ENCODE results near the gene FAM163A. TPM values are rescaled to one million over a fixed set of nuclear protein-coding genes. Genes with fewer than 3 reads are reported as not detected.

The FAM163A gene
- total and polyA plus RNA-seq, 2 donors from 2014 or later: not detected

- no peak overlapping the region for H3K27ac ChIP-seq (ENCODE audit: low read depth in 2 of 2, low read length in 2 of 2)
- no peak for FAIRE-seq
- peaks cover 23% of the 10 kb centered on the region for H3K27me3 ChIP-seq (ENCODE audit: control insufficient read depth, insufficient read depth, low read length)
- no peak for DNase-seq
- TF ChIP-seq, protein P1, sequence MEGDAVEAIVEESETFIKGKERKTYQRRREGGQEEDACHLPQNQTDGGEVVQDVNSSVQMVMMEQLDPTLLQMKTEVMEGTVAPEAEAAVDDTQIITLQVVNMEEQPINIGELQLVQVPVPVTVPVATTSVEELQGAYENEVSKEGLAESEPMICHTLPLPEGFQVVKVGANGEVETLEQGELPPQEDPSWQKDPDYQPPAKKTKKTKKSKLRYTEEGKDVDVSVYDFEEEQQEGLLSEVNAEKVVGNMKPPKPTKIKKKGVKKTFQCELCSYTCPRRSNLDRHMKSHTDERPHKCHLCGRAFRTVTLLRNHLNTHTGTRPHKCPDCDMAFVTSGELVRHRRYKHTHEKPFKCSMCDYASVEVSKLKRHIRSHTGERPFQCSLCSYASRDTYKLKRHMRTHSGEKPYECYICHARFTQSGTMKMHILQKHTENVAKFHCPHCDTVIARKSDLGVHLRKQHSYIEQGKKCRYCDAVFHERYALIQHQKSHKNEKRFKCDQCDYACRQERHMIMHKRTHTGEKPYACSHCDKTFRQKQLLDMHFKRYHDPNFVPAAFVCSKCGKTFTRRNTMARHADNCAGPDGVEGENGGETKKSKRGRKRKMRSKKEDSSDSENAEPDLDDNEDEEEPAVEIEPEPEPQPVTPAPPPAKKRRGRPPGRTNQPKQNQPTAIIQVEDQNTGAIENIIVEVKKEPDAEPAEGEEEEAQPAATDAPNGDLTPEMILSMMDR (IDR thresholded peaks at IDR 0.05; ENCODE audit: borderline replicate concordance, extremely low read depth, insufficient read depth): no peak
- H3K36me3 ChIP-seq (ENCODE audit: control insufficient read depth in 2 of 3, insufficient read depth in 3 of 3, low read length in 3 of 3): no peaks in the 10 kb centered on the region
- no peaks in the 10 kb centered on the region for H3K9me3 ChIP-seq (ENCODE audit: control insufficient read depth in 2 of 3, insufficient read depth in 1 of 3, low read length in 3 of 3)
- H3K4me1 ChIP-seq (ENCODE audit: control insufficient read depth in 2 of 3, insufficient read depth in 2 of 3, low read depth in 1 of 3, low read length in 3 of 3): peaks cover 0 to 3% (median 0%) of the 10 kb centered on the region in 3 donors
- H3K9ac ChIP-seq (ENCODE audit: low read length in 3 of 3): no peak overlapping the region
- H3K4me3 ChIP-seq (ENCODE audit: low read length in 3 of 3): no peak overlapping the region
- intact Hi-C loops (cut with DNase I): no loop called here
These were observed 2.7 kb downstream of the FAM163A start for GRCh38 chr1:179745743-179746142.

DNA sequence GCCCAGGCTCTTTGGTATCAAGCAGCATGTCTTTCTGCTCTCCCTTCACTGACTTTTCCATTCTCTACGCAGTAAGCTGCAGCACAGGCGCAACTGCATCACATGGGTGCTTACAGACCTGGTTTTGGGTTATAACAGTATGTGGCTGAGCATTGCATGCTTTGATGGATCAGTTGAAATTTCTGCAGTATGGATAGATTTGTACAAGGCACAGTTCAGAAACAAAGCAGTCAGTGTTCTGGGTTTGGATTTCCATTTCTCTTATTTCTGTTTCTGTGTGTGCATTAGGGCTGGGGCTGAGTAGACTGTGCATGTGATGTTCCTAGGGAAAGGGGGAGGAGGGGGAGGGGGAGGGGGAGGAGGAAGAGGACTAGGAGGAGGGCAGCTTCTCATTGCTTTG is 4.5 kb downstream of the FAM163A start:
- FAIRE-seq: no peak
- intact Hi-C loops (cut with DNase I): no loop called here
- Histone ChIP-seq H3K9me3 (ENCODE audit: control insufficient read depth in 2 of 3, insufficient read depth in 1 of 3, low read length in 3 of 3) (peaks cover 0 to 3% (median 0%) of the 10 kb centered on the region in 3 donors), H3K9ac (ENCODE audit: low read length in 3 of 3) (no peak overlapping the region), H3K4me1 (ENCODE audit: control insufficient read depth in 2 of 3, insufficient read depth in 2 of 3, low read depth in 1 of 3, low read length in 3 of 3) (peaks cover 0 to 3% (median 0%) of the 10 kb centered on the region in 3 donors), H3K4me3 (ENCODE audit: low read length in 3 of 3) (no peak overlapping the region), H3K27ac (ENCODE audit: low read depth in 2 of 2, low read length in 2 of 2) (no peak overlapping the region), H3K36me3 (ENCODE audit: control insufficient read depth in 2 of 3, insufficient read depth in 3 of 3, low read length in 3 of 3) (no peaks in the 10 kb centered on the region), H3K27me3 (ENCODE audit: control insufficient read depth, insufficient read depth, low read length) (peaks cover 12% of the 10 kb centered on the region)
- TF ChIP-seq, protein P1 (IDR thresholded peaks at IDR 0.05; ENCODE audit: borderline replicate concordance, extremely low read depth, insufficient read depth): no peak
- no peak for DNase-seq

DNA sequence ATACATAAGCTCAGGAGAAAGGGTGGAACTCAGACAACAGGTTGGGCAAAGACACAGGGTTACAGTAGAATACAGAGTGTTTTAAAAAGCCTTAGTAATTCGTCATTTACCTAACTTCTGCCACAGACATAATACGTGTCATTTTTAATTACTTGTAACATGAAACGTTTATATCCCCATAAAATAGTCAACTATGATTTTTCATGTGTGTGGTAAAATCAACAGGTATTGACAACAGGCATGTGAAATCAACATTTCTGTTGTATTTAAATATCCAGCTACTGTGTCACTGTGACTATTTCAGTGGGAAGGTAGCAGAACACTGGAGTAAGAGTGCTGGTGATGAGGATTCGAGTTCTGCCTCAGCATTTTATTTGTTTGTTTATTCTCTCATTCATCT is 5.7 kb downstream of the FAM163A start:
- H3K27me3 ChIP-seq (ENCODE audit: control insufficient read depth, insufficient read depth, low read length): peaks cover 12% of the 10 kb centered on the region
- no peaks in the 10 kb centered on the region for H3K4me1 ChIP-seq (ENCODE audit: control insufficient read depth in 2 of 3, insufficient read depth in 2 of 3, low read depth in 1 of 3, low read length in 3 of 3)
- no peak overlapping the region for H3K27ac ChIP-seq (ENCODE audit: low read depth in 2 of 2, low read length in 2 of 2)
- intact Hi-C loops (cut with DNase I): no loop called here
- DNase-seq (no peak), FAIRE-seq (no peak)
- TF ChIP-seq, protein P1 (IDR thresholded peaks at IDR 0.05; ENCODE audit: borderline replicate concordance, extremely low read depth, insufficient read depth): no peak
- H3K9ac ChIP-seq (ENCODE audit: low read length in 3 of 3): no peak overlapping the region
- H3K9me3 ChIP-seq (ENCODE audit: control insufficient read depth in 2 of 3, insufficient read depth in 1 of 3, low read length in 3 of 3): peaks cover 0 to 3% (median 0%) of the 10 kb centered on the region in 3 donors
- no peaks in the 10 kb centered on the region for H3K36me3 ChIP-seq (ENCODE audit: control insufficient read depth in 2 of 3, insufficient read depth in 3 of 3, low read length in 3 of 3)
- H3K4me3 ChIP-seq (ENCODE audit: low read length in 3 of 3): no peak overlapping the region

- peaks cover 0 to 3% (median 0%) of the 10 kb centered on the region in 3 donors for H3K9me3 ChIP-seq (ENCODE audit: control insufficient read depth in 2 of 3, insufficient read depth in 1 of 3, low read length in 3 of 3)
- H3K27me3 ChIP-seq (ENCODE audit: control insufficient read depth, insufficient read depth, low read length): peaks cover 3% of the 10 kb centered on the region
- no peaks in the 10 kb centered on the region for H3K36me3 ChIP-seq (ENCODE audit: control insufficient read depth in 2 of 3, insufficient read depth in 3 of 3, low read length in 3 of 3)
- H3K4me1 ChIP-seq (ENCODE audit: control insufficient read depth in 2 of 3, insufficient read depth in 2 of 3, low read depth in 1 of 3, low read length in 3 of 3): no peaks in the 10 kb centered on the region
- no peak overlapping the region for H3K4me3 ChIP-seq (ENCODE audit: low read length in 3 of 3)
- TF ChIP-seq, protein P1 (IDR thresholded peaks at IDR 0.05; ENCODE audit: borderline replicate concordance, extremely low read depth, insufficient read depth): no peak
- FAIRE-seq (no peak), DNase-seq (no peak)
- H3K27ac ChIP-seq (ENCODE audit: low read depth in 2 of 2, low read length in 2 of 2): no peak overlapping the region
- intact Hi-C loops (cut with DNase I): no loop called here
- H3K9ac ChIP-seq (ENCODE audit: low read length in 3 of 3): no peak overlapping the region
These were observed 7.5 kb downstream of the FAM163A start for GRCh38 chr1:179750630-179751029.

Measured in kidney (tissue), 14 donors.